Neural crest cell (in vitro differentiated cells): Measurements from ENCODE around the gene ZSCAN30. TPM values are rescaled to one million over a fixed set of nuclear protein-coding genes. Genes with fewer than 3 reads are reported as not detected.

Source experiments
- DNase-seq: peaks from one replicate; pipeline ENCODE4 v3.0.0; 2021; ENCODE audit warnings: low read depth, mixed read lengths, low spot score
- H3K27ac Mint-ChIP-seq: one replicate; pipeline ENCODE4 v1.8.0; 2021; ENCODE audit warnings: mild to moderate bottlenecking, mixed read lengths; ENCODE audit not compliant: unreplicated experiment
- H3K27me3 Mint-ChIP-seq: 2 replicates; pipeline ENCODE4 v1.8.0; 2021; ENCODE audit warnings: low read depth, mild to moderate bottlenecking, mixed read lengths
- H3K36me3 Mint-ChIP-seq: 2 replicates; pipeline ENCODE4 v1.8.0; 2021; ENCODE audit warnings: low read depth, mild to moderate bottlenecking, mixed read lengths
- H3K4me1 Mint-ChIP-seq: 2 replicates; pipeline ENCODE4 v1.8.0; 2021; ENCODE audit warnings: mixed read lengths
- H3K4me3 Mint-ChIP-seq: one replicate; pipeline ENCODE4 v1.8.0; 2021; ENCODE audit warnings: mild to moderate bottlenecking, mixed read lengths
- H3K9me3 Mint-ChIP-seq: 2 replicates; pipeline ENCODE4 v1.8.0; 2021; ENCODE audit warnings: mixed read lengths
- total RNA-seq: library from RNA; stranded (reverse); gene quantifications from 2 replicates; pipeline ENCODE4 v1.2.1, GENCODE V29; 2021
- TF ChIP-seq, protein P1 (sequence below): fragments of 200-600 bp; sonication (generic); conservative IDR thresholded peaks from 2 replicates; pipeline ENCODE4 v1.5.0; 2021; ENCODE audit warnings: antibody characterized with exemption, mild to moderate bottlenecking

Gene ZSCAN30
- total RNA-seq, 1 donor from 2014 or later: 14.6 TPM

DNA sequence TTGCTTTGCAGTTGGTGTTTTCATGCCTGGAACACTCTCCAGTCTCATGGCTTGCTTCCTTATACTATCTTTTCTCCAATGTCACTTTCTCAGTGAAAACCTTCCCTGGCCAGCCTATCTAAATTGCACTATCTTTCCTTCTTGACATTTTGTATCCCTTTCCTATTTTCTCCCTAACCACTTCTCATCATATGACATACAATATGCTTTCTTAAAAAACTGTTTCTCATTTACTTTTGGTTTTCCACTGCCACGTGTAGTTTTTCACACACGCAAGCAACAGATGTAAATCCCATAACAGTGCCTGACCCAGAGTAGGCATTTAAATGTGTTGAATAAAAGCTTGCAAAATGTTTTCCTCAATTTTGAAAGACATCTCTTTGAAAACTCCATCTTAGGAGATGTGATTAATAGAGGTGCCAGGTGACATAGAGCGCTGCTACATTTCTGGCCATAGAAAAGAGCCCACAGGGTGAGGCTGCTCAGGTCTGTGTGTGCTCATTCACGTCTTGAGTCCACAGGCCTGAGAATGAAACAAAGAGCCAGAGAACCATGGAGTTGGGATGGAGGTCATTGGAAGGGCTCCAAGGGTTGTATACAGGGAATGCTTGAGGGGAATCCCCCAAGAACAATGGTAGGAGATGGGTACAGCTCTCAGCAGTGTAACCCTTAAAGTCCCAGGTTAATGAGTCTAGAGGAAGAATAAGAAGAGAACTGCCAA, 41.5 kb upstream of the ZSCAN30 start:
- Mint-ChIP-seq H3K27me3 (no peaks in the 10 kb centered on the region), H3K4me3 (no peak overlapping the region), H3K27ac (no peak overlapping the region), H3K9me3 (no peaks in the 10 kb centered on the region), H3K36me3 (peaks cover 27% of the 10 kb centered on the region), H3K4me1 (no peaks in the 10 kb centered on the region)
- DNase-seq: no peak
- TF ChIP-seq, protein P1, sequence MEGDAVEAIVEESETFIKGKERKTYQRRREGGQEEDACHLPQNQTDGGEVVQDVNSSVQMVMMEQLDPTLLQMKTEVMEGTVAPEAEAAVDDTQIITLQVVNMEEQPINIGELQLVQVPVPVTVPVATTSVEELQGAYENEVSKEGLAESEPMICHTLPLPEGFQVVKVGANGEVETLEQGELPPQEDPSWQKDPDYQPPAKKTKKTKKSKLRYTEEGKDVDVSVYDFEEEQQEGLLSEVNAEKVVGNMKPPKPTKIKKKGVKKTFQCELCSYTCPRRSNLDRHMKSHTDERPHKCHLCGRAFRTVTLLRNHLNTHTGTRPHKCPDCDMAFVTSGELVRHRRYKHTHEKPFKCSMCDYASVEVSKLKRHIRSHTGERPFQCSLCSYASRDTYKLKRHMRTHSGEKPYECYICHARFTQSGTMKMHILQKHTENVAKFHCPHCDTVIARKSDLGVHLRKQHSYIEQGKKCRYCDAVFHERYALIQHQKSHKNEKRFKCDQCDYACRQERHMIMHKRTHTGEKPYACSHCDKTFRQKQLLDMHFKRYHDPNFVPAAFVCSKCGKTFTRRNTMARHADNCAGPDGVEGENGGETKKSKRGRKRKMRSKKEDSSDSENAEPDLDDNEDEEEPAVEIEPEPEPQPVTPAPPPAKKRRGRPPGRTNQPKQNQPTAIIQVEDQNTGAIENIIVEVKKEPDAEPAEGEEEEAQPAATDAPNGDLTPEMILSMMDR: no peak

DNA sequence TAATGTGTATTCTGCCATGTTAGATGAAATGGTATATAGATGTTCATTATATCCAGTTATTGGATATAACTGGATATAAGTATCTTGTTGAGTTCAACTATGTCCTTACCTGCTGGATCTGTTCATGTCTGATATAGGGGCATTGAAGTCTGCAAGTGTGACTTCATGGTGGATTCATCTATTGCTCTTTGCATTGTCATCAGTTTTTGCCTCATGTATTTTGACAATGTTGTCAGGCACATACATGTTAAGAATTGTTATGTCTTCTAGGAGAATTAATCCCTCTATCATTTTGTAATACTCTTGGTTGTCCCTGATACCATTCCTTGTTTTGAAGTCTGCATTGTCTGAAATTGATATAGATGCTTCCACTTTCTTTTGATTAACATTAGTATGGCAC, 38.8 kb upstream of the ZSCAN30 start:
- Mint-ChIP-seq H3K4me1 (no peaks in the 10 kb centered on the region), H3K27me3 (no peaks in the 10 kb centered on the region), H3K36me3 (peaks cover 12% of the 10 kb centered on the region), H3K4me3 (no peak overlapping the region), H3K9me3 (no peaks in the 10 kb centered on the region), H3K27ac (no peak overlapping the region)
- TF ChIP-seq, protein P1: no peak
- no peak for DNase-seq

DNA sequence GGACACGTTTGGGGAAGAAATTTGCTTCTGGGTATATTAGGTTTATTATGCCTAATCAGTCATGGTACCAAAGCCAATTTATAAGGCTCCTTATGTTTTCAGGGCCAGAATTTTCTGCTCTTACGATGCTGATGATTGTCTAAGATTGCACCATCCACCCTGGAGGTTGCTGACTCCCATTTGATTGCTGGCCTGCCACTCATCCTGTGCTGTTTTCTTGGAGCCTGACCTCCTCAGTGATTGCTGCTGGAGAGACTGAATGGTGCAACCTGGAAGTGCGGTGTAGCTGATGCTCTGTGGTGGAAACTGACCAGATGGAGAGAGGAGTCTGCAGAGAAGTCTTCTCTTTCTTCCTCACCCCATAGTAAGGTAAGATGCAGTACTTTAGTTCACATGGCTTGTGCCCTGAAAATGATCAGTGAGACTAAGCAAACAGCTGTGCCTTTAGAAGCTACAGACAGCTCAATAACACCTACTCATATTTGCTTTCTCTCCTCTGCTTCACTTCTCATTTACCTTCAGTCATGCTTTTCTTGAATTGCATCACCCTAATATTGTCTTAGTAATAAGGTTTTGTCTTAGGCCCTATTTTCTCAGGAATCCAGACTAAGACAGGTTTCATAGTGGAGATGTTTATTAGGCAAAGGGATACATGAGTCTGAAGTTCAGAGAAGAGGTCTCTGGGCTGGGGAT, 36.8 kb upstream of the ZSCAN30 start:
- Mint-ChIP-seq H3K4me3 (no peak overlapping the region), H3K27me3 (no peaks in the 10 kb centered on the region), H3K9me3 (no peaks in the 10 kb centered on the region), H3K27ac (no peak overlapping the region), H3K4me1 (no peaks in the 10 kb centered on the region), H3K36me3 (peaks cover 3% of the 10 kb centered on the region)
- TF ChIP-seq, protein P1: no peak
- no peak for DNase-seq

DNA sequence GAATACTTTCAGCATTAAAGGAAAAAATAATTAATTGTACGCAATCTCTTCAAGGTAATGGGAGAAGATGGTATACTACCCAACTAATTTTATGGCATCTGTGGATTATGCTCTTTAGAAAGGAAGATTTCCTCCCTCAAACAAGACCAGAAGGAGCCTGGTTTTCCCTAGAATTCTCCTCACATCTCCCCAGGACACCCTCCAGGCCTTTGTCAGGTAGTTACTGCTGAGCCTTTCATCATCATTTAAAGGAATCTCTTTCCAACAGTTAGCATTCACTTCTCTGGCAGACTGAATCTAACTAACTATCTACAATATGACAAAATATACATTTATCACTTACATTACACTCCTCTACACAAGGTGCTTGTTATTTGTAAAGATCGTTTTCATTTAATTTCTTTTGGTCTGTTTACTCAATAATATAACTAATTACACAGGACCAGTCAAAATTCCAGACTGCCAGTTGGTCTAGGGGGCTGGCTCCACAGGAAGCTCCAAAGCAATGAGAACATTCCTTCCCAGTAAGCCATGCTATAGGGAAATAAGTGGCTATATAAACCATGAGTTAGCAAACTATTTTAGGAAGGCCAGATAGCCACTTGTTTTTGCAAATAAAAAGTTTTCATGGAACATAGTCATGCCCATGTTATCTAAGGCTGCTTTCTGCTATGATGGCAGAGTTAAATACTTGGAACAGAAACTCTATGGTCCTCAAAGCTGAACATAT, 35.1 kb upstream of the ZSCAN30 start:
- DNase-seq: no peak
- TF ChIP-seq, protein P1: no peak
- H3K4me1 Mint-ChIP-seq: no peaks in the 10 kb centered on the region
- H3K4me3 Mint-ChIP-seq: no peak overlapping the region
- no peaks in the 10 kb centered on the region for H3K27me3 Mint-ChIP-seq
- no peaks in the 10 kb centered on the region for H3K9me3 Mint-ChIP-seq
- peaks cover 3% of the 10 kb centered on the region for H3K36me3 Mint-ChIP-seq
- no peak overlapping the region for H3K27ac Mint-ChIP-seq

DNA sequence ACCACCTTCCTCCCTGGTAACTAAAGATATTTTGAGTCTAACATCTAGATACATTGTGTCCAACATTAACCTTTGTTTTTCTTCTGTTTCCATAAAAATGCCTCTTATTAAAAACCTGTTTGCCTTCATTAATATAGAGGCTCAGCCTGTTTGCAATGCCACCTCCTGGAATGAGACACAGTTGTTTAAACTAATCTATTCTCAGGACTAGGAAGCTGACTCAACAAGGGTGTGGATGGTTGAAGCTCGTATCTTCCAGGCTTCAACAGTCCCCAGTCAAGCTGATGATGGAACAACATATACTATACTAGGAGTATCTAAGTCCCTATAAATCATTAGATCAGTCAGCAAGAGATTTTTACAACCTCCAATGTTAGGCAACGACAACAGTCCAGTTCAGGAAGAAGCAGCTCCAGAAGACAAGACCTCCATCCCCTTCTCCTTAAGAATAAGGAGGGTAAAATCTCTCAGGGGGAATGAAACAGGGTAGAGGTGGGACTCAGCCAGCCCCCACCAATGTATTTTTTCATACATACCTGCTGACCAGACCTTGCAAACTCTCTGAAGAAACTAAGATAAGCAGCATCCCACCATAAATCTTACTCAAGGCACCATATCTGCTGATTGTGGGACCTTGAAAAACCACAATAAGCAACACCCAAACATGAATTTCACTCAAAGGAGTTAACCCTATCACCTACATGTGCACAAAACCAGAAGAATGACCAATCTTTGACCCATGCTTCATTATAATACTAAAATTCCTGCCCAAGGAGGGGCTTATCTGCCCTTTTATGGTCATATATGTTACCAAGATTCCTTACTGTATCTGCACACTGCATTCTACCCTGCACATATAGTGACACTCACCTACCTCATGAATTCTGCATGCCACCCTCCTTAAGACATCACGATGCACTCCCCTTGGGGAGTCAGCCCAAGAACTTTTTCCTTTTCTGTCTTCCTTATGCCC, 32.7 kb upstream of the ZSCAN30 start:
- Mint-ChIP-seq H3K4me1 (no peaks in the 10 kb centered on the region), H3K9me3 (no peaks in the 10 kb centered on the region), H3K36me3 (peaks cover 3% of the 10 kb centered on the region), H3K27ac (no peak overlapping the region), H3K4me3 (no peak overlapping the region), H3K27me3 (no peaks in the 10 kb centered on the region)
- TF ChIP-seq, protein P1: no peak
- no peak for DNase-seq
